HepG2 (cell line): ENCODE results near the gene FAM216A. TPM values are rescaled to one million over a fixed set of nuclear protein-coding genes. Genes with fewer than 3 reads are reported as not detected.

Experiments
- ARNTL ChIP-seq: sonication (generic); formaldehyde crosslinking; IDR thresholded peaks from 2 replicates; pipeline ENCODE4 v1.4.0; 2020; ENCODE audit warnings: mild to moderate bottlenecking, missing genetic modification reagents
- BORCS8-MEF2B ChIP-seq: sonication (generic); formaldehyde crosslinking; IDR thresholded peaks from 2 replicates; pipeline ENCODE4 v1.8.0; 2022; ENCODE audit warnings: mild to moderate bottlenecking, missing genetic modification reagents
- CBX1 ChIP-seq: IDR thresholded peaks from one replicate; pipeline ENCODE4 v1.6.1; 2016; ENCODE audit warnings: antibody characterized with exemption, low read depth
- CREB1 ChIP-seq, 2 experiments: fragments of 450-650 bp in 1 of 2; IDR thresholded peaks; 2 replicates each; pipeline ENCODE4 v1.6.1; 2016 to 2017; ENCODE audit warnings: control low read depth in 1 of 2, mild to moderate bottlenecking in 1 of 2, missing compliant biosample characterization in 1 of 2, missing genetic modification characterization in 1 of 2
- E2F5 ChIP-seq: sonication (generic); formaldehyde crosslinking; conservative IDR thresholded peaks from 2 replicates; pipeline ENCODE4 v1.4.0; 2020; ENCODE audit warnings: missing genetic modification reagents
- ETV5 ChIP-seq: IDR thresholded peaks from 2 replicates; pipeline ENCODE4 v1.6.1; 2018; ENCODE audit warnings: missing biosample characterization, missing genetic modification reagents, inconsistent platforms, borderline replicate concordance
- HMG20A ChIP-seq: IDR thresholded peaks from 2 replicates; pipeline ENCODE4 v1.6.1; 2016; ENCODE audit warnings: borderline replicate concordance
- HOXA5 ChIP-seq: sonication (generic); formaldehyde crosslinking; IDR thresholded peaks from 2 replicates; pipeline ENCODE4 v1.4.0; 2020; ENCODE audit warnings: missing genetic modification reagents
- MTF2 ChIP-seq: sonication (generic); formaldehyde crosslinking; IDR thresholded peaks from 2 replicates; pipeline ENCODE4 v1.5.0; 2020; ENCODE audit warnings: missing genetic modification reagents, borderline replicate concordance
- POLR2A ChIP-seq, 2 experiments: IDR thresholded peaks; 2 replicates each; pipeline ENCODE4 v1.6.1; 2011; ENCODE audit warnings: low read depth in 2 of 2, low read length in 2 of 2, mild to moderate bottlenecking in 1 of 2, moderate library complexity in 1 of 2; ENCODE audit not compliant: insufficient read depth in 1 of 2
- PRPF4 ChIP-seq: fragments of 200-400 bp; formaldehyde crosslinking; IDR thresholded peaks from 2 replicates; pipeline ENCODE4 v1.6.1; 2016; ENCODE audit warnings: low read length, low read depth; ENCODE audit not compliant: poor library complexity, severe bottlenecking
- SPEN ChIP-seq: sonication (generic); formaldehyde crosslinking; IDR thresholded peaks from 2 replicates; pipeline ENCODE4 v1.5.1; 2020; ENCODE audit warnings: low read depth, mild to moderate bottlenecking, missing genetic modification reagents
- ZBTB10 ChIP-seq: sonication (generic); formaldehyde crosslinking; IDR thresholded peaks from 2 replicates; pipeline ENCODE4 v1.4.0; 2020; ENCODE audit warnings: missing genetic modification reagents, borderline replicate concordance
- ZFP37 ChIP-seq: sonication (generic); formaldehyde crosslinking; IDR thresholded peaks from 2 replicates; pipeline ENCODE4 v1.4.0; 2020; ENCODE audit warnings: missing genetic modification reagents, borderline replicate concordance
- ZNF224 ChIP-seq: sonication (generic); formaldehyde crosslinking; IDR thresholded peaks from 2 replicates; pipeline ENCODE4 v1.5.0; 2020; ENCODE audit warnings: mild to moderate bottlenecking, missing genetic modification reagents
- ZNF337 ChIP-seq: sonication (generic); formaldehyde crosslinking; IDR thresholded peaks from 2 replicates; pipeline ENCODE4 v1.5.1; 2020; ENCODE audit warnings: missing genetic modification reagents, low read depth, mild to moderate bottlenecking, borderline replicate concordance
- ZNF354B ChIP-seq: sonication (generic); formaldehyde crosslinking; IDR thresholded peaks from 2 replicates; pipeline ENCODE4 v1.8.0; 2022; ENCODE audit warnings: mild to moderate bottlenecking, missing genetic modification reagents
- ZNF383 ChIP-seq: sonication (generic); formaldehyde crosslinking; IDR thresholded peaks from 2 replicates; pipeline ENCODE4 v1.4.0; 2020; ENCODE audit warnings: missing genetic modification reagents, mild to moderate bottlenecking, borderline replicate concordance
- ZNF44 ChIP-seq: sonication (generic); formaldehyde crosslinking; IDR thresholded peaks from 2 replicates; pipeline ENCODE4 v1.5.1; 2020; ENCODE audit warnings: mild to moderate bottlenecking, missing genetic modification reagents
- ZNF513 ChIP-seq: sonication (generic); formaldehyde crosslinking; conservative IDR thresholded peaks from 2 replicates; pipeline ENCODE4 v1.5.0; 2020; ENCODE audit warnings: missing genetic modification reagents
- ZNF552 ChIP-seq: sonication (generic); formaldehyde crosslinking; IDR thresholded peaks from 2 replicates; pipeline ENCODE4 v1.9.0; 2022; ENCODE audit warnings: missing genetic modification reagents, mild to moderate bottlenecking, borderline replicate concordance
- ZNF570 ChIP-seq: sonication (generic); formaldehyde crosslinking; IDR thresholded peaks from 2 replicates; pipeline ENCODE4 v1.4.0; 2020; ENCODE audit warnings: mild to moderate bottlenecking, missing genetic modification reagents, borderline replicate concordance
- ZNF709 ChIP-seq: sonication (generic); formaldehyde crosslinking; IDR thresholded peaks from 2 replicates; pipeline ENCODE4 v1.5.0; 2020; ENCODE audit warnings: mild to moderate bottlenecking, missing genetic modification reagents
- polyA plus RNA-seq, 8 experiments: library from polyadenylated mRNA; depleted of rRNA in 3 of 8; stranded (reverse) in 7 of 8; unstranded in 1 of 8; fragments of >200 nt; fragmentation: Illumina TruSeq in 4 of 8; extraction: Trizol in 4 of 8; gene quantifications; 2 replicates each; pipeline versions ENCODE4 v1.2.1 to v1.2.3, GENCODE V29; 2011 to 2016; ENCODE audit warnings: low read depth in 4 of 8, missing spikeins in 1 of 8, mixed read lengths in 1 of 8; ENCODE audit not compliant: insufficient read depth in 1 of 8
- total RNA-seq, 5 experiments: library from RNA; depleted of rRNA; stranded (reverse); fragments of >200 nt; fragmentation: Illumina TruSeq; extraction: Trizol; gene quantifications; 2 replicates each; pipeline ENCODE4 v1.2.3, GENCODE V29; 2016; ENCODE audit warnings: low read depth in 1 of 5

The FAM216A gene
- total and polyA plus RNA-seq, 2 of the 13 experiments (the other 11 are each of a cell fraction or from before 2014, with no cell fraction given) = 20.3 to 31.2 TPM

DNA sequence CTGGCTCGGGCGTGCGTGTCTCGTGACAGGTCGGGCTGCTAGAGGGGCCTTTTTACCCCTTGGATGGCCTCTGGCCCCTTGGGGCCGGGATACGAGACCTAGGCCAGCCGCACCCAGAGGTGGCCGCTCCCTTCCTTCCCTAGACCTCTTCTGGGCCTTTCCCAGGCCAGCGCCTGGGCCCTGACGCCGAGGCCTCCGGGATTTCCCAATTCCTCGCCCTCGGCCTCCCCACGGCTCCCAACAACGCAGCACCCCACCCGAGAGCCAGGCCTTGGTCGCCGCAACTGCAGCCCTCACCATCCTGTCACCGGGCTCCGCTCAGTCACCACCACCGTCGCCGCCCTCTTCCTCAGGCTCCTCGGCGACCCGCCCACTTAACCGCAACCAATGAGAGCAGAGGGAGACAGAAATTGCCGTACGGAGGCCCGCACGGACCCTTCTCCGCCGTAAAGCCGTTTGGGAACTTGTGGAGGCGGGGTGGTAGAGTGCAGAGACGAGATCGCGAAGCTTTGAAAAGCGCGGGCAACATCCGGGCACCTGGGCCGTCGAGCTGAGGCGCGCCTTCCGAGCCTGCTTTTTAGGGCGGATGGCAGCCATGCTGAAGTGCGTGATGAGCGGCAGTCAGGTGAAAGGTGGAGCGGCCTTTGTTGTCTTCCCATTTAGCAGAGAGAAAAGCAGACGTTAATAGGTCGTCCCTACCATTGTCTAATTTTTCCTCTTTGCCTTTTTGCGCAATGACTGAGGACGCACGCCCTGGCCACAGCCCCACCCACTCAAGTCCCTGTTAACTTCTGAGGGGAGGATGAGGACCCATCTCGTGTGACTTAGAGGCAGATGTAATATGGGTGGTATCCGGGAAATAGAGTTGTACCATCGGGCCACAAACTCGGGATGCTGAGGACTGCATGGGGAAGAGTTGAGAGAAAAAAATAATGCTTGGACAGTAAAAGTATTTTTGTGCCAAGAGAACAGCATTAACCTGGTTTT is 33.4 kb downstream of the FAM216A start, which contains the start of the genes RAD9B and VPS29 (continued):
- TF ChIP-seq ZNF383 (CRISPR knock-in tag) (0 out of 2 replicates have a peak, but pooled peaks have one; percentile 28), ZNF224 (CRISPR knock-in tag) (peak; percentile 98), CREB1 (IDR thresholded peaks at IDR 0.05) (peak; percentile 47; the same call in 1 of the 2 replicates), CREB1 (CRISPR knock-in tag; IDR thresholded peaks at IDR 0.05) (peak; percentile 86), BORCS8-MEF2B (CRISPR knock-in tag) (peak; percentile 99), ZNF44 (CRISPR knock-in tag) (peak; percentile 96), ETV5 (CRISPR knock-in tag) (peak; percentile 62), HOXA5 (CRISPR knock-in tag) (peak; percentile 82; the same call in 1 of the 2 replicates), ARNTL (CRISPR knock-in tag) (peak; percentile 82), HMG20A (CRISPR knock-in tag) (no peak), ZNF513 (CRISPR knock-in tag) (no peak), MTF2 (no peak; the same call in 1 of the 2 replicates), CBX1 (no peak), ZBTB10 (CRISPR knock-in tag) (peak; percentile 63; the same call in 1 of the 2 replicates), ZNF570 (peak; percentile 92; the same call in 1 of the 2 replicates), ZNF337 (CRISPR knock-in tag) (peak; percentile 75; the same call in 1 of the 2 replicates), POLR2A (IDR thresholded peaks at IDR 0.05; ENCODE audit: insufficient read depth in 1 of 2, low read depth in 2 of 2, low read length in 2 of 2) (peak; percentile 89 to 91), ZNF709 (peak; percentile 42), ZFP37 (CRISPR knock-in tag) (peak; percentile 78; the same call in 1 of the 2 replicates), E2F5 (CRISPR knock-in tag) (peak; percentile 83), SPEN (peak; percentile 90), ZNF354B (CRISPR knock-in tag) (0 out of 2 replicates have a peak, but pooled peaks have one; percentile 42), ZNF552 (CRISPR knock-in tag) (peak; percentile 98), PRPF4 (no peak)
